NCI-H82 treated with DMSO at 0.1 percent for 48 hours (cell line): Measurements from ENCODE around the gene PRR12.

ENCODE experiments used
- DNase-seq: peaks from one replicate; lab custom pipeline; 2025; ENCODE audit not compliant: unreplicated experiment; lab: John Stamatoyannopoulos, UW

PRR12 gene

GRCh38 chr19:49662011-49662410 is 71.0 kb downstream of the PRR12 start:
- DNase-seq: no peak

- DNase-seq: no peak
These were observed 72.2 kb downstream of the PRR12 start for GRCh38 chr19:49663224-49663623.

GRCh38 chr19:49664171-49665035 is 73.4 kb downstream of the PRR12 start:
- DNase-seq: peak; percentile 73

GRCh38 chr19:49665036-49665350 is 74.0 kb downstream of the PRR12 start:
- no peak for DNase-seq

- DNase-seq: peak; percentile 85
These were observed 74.6 kb downstream of the PRR12 start, which contains the start of the genes BCL2L12 and IRF3 for GRCh38 chr19:49665351-49666119. Gene BCL2L12 (plus strand): TSS chr19:49665933. CDS start chr19:49666693, 760 bp downstream. Gene IRF3 (minus strand): TSS chr19:49665857. CDS start chr19:49664838, 1,019 bp downstream.

- DNase-seq: no peak
These were observed 75.1 kb downstream of the PRR12 start for GRCh38 chr19:49666120-49666444.

- no peak for DNase-seq
These were observed 76.5 kb downstream of the PRR12 start for GRCh38 chr19:49667473-49667872.

GRCh38 chr19:49669516-49669915 is 78.5 kb downstream of the PRR12 start:
- DNase-seq: no peak

- peak; percentile 92 for DNase-seq
These were observed 81.3 kb downstream of the PRR12 start for GRCh38 chr19:49672131-49672919.
